Astrocyte (in vitro differentiated cells and primary cell): ENCODE data around the gene RIPPLY2.

ENCODE experiments used
- CTCF ChIP-seq: IDR thresholded peaks from 2 replicates; pipeline ENCODE4 v1.5.1; 2011; ENCODE audit warnings: low read depth, mild to moderate bottlenecking, inconsistent platforms, low read length, moderate library complexity; ENCODE audit not compliant: insufficient read depth
- EZH2 ChIP-seq: IDR thresholded peaks from 2 replicates; pipeline ENCODE4 v1.6.1; 2012; ENCODE audit warnings: mild to moderate bottlenecking, low read length, inconsistent platforms; ENCODE audit not compliant: insufficient read depth

- no peak for TF ChIP-seq CTCF
- no peak for TF ChIP-seq EZH2
Observed at GRCh38 chr6:83808005-83808404, 45.2 kb upstream of the RIPPLY2 start.
